ENCODE data around the gene FGF7. TPM values are rescaled to one million over a fixed set of nuclear protein-coding genes. Genes with fewer than 3 reads are reported as not detected.

The FGF7 gene
- total and polyA plus RNA-seq, 10 of the 15 experiments (the other 5 are each of a cell fraction or from before 2014, with no cell fraction given), result 0.08 TPM; not detected in 9

DNA sequence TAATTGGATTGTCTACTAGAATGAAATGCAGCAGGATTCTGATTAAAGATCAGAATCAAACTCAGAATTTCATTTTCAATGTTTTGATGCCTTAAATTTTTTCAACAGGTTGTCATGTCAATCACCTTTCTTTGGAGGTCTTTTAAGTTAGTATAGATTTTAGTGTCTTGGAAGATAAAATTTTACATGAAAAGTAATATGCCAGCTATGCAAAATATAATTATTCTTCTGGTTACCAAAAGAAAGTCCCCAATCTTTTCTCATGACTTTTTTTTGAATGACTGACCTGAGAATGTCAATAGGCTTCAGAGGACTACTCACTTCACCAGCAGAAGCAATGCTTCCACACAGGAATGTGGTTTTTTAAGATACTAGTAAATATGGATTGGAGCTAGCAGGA, 4.3 kb downstream of the FGF7 start:
- H3K9me3 ChIP-seq (replicated peaks; ENCODE audit: control insufficient read depth, insufficient read depth, low read length), result no peaks in the 10 kb centered on the region
- no peaks in the 10 kb centered on the region for H3K27me3 ChIP-seq (replicated peaks in 1 of 2; ENCODE audit: control insufficient read depth in 2 of 2, insufficient read depth in 2 of 2, low read length in 1 of 2)
- ChIA-PET RAD21 (ENCODE audit: unreplicated experiment) (no interaction called here), SMC1A (ENCODE audit: uncharacterized antibody, unreplicated experiment) (interaction anchor here (1.0 kb wide), 1 partner anchor 192 kb away, joined by 4 read pairs; no protein-coding TSS in a partner anchor), POLR2A (no interaction called here), CTCF (no interaction called here)
- H3K4me3 ChIP-seq, result no peak overlapping the region
- H3K9ac ChIP-seq (ENCODE audit: control insufficient read depth, insufficient read depth, low read length), result no peak overlapping the region
- intact Hi-C loops (cut with micrococcal nuclease; ENCODE audit: unreplicated experiment), result loop anchor here (10.0 kb wide), 1 partner anchor 1073 kb away; no protein-coding TSS in a partner anchor
- H4K20me1 ChIP-seq (ENCODE audit: control insufficient read depth, insufficient read depth), result no peaks in the 10 kb centered on the region
- BruUV-seq (replicated peaks), result no TSS peak
- no peaks in the 10 kb centered on the region for H3K36me3 ChIP-seq (ENCODE audit: control insufficient read depth in 2 of 2, insufficient read depth in 2 of 2, low read length in 1 of 2)
- ATAC-seq (no peak), DNase-seq (ENCODE audit: low read depth, low spot score) (no peak), FAIRE-seq (no peak)
- H2AFZ ChIP-seq (ENCODE audit: control insufficient read depth, low read depth, low read length), result no peak overlapping the region
- H3K79me2 ChIP-seq (ENCODE audit: control insufficient read depth, insufficient read depth, low read length), result no peaks in the 10 kb centered on the region
- H3K4me2 ChIP-seq (ENCODE audit: control insufficient read depth, insufficient read depth), result no peak overlapping the region
- TF ChIP-seq YBX1 (IDR thresholded peaks at IDR 0.05) (no peak), NR2F1 (conservative IDR thresholded peaks at IDR 0.05) (no peak), NFIC (IDR thresholded peaks at IDR 0.05; ENCODE audit: low read depth, low read length) (no peak), TCF3 (IDR thresholded peaks at IDR 0.05; ENCODE audit: borderline replicate concordance, insufficient read depth, low read depth, low read length) (no peak), POLR2A (IDR thresholded peaks at IDR 0.05; ENCODE audit: low read depth, low read length) (no peak), ZSCAN29 (IDR thresholded peaks at IDR 0.05) (no peak), MYC (IDR thresholded peaks at IDR 0.05; ENCODE audit: insufficient read depth, insufficient read length, insufficient replicate concordance, low read length, severe bottlenecking) (no peak), FOXK2 (IDR thresholded peaks at IDR 0.05) (no peak), CBX5 (IDR thresholded peaks at IDR 0.05; ENCODE audit: low read depth) (no peak)
- TF ChIP-seq, protein P1, sequence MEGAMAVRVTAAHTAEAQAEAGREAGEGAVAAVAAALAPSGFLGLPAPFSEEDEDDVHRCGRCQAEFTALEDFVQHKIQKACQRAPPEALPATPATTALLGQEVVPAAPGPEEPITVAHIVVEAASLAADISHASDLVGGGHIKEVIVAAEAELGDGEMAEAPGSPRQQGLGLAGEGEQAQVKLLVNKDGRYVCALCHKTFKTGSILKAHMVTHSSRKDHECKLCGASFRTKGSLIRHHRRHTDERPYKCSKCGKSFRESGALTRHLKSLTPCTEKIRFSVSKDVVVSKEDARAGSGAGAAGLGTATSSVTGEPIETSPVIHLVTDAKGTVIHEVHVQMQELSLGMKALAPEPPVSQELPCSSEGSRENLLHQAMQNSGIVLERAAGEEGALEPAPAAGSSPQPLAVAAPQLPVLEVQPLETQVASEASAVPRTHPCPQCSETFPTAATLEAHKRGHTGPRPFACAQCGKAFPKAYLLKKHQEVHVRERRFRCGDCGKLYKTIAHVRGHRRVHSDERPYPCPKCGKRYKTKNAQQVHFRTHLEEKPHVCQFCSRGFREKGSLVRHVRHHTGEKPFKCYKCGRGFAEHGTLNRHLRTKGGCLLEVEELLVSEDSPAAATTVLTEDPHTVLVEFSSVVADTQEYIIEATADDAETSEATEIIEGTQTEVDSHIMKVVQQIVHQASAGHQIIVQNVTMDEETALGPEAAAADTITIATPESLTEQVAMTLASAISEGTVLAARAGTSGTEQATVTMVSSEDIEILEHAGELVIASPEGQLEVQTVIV (IDR thresholded peaks at IDR 0.05; ENCODE audit: borderline replicate concordance, partially characterized antibody), result no peak
- TF ChIP-seq, protein P2, sequence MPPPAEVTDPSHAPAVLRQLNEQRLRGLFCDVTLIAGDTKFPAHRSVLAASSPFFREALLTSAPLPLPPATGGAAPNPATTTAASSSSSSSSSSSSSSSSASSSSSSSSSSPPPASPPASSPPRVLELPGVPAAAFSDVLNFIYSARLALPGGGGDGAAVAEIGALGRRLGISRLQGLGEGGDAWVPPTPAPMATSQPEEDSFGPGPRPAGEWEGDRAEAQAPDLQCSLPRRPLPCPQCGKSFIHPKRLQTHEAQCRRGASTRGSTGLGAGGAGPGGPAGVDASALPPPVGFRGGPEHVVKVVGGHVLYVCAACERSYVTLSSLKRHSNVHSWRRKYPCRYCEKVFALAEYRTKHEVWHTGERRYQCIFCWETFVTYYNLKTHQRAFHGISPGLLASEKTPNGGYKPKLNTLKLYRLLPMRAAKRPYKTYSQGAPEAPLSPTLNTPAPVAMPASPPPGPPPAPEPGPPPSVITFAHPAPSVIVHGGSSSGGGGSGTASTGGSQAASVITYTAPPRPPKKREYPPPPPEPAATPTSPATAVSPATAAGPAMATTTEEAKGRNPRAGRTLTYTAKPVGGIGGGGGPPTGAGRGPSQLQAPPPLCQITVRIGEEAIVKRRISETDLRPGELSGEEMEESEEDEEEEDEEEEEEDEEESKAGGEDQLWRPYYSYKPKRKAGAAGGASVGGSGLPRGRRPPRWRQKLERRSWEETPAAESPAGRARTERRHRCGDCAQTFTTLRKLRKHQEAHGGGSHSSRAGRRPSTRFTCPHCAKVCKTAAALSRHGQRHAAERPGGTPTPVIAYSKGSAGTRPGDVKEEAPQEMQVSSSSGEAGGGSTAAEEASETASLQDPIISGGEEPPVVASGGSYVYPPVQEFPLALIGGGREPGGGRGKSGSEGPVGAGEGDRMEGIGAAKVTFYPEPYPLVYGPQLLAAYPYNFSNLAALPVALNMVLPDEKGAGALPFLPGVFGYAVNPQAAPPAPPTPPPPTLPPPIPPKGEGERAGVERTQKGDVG (CRISPR knock-in tag; IDR thresholded peaks at IDR 0.05), result no peak
- TF ChIP-seq, protein P3, sequence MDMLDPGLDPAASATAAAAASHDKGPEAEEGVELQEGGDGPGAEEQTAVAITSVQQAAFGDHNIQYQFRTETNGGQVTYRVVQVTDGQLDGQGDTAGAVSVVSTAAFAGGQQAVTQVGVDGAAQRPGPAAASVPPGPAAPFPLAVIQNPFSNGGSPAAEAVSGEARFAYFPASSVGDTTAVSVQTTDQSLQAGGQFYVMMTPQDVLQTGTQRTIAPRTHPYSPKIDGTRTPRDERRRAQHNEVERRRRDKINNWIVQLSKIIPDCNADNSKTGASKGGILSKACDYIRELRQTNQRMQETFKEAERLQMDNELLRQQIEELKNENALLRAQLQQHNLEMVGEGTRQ (IDR thresholded peaks at IDR 0.05; ENCODE audit: borderline replicate concordance, low read depth, low read length), result no peak
- in situ Hi-C loops (cut with MboI), result loop anchor here (10.0 kb wide), 1 partner anchor 717 kb away; no protein-coding TSS in a partner anchor
- H3K4me1 ChIP-seq (ENCODE audit: control insufficient read depth, insufficient read depth, low read length), result no peaks in the 10 kb centered on the region
- no peak overlapping the region for H3K27ac ChIP-seq (ENCODE audit: control insufficient read depth, insufficient read depth)
